ENCODE measurements around the gene SPECC1. TPM values are rescaled to one million over a fixed set of nuclear protein-coding genes. Genes with fewer than 3 reads are reported as not detected.

The SPECC1 gene
- total RNA-seq, 6 experiments from 2014 or later = 0.81 to 5.0 (median 2.8) TPM

- intact Hi-C loops (cut with DNase I) = loop anchor here in 1 of 2 donors (10.0 kb wide), 1 partner anchor 121 kb away; the partner anchor contains the start of gene SPECC1
- WGBS (ENCODE audit: insufficient coverage, low coverage, low lambda C conversion rate, missing lambda C conversion rate) = 45% methylated on average over 5 of the region's 6 CpGs
- H3K36me3 ChIP-seq = no peaks in the 10 kb centered on the region
- H3K27ac ChIP-seq = no peak overlapping the region
- ATAC-seq = peak in 1 of 4 donors; percentile 24
- peaks cover 0 to 4% of the 10 kb centered on the region in 2 donors for H3K27me3 ChIP-seq
- no peak overlapping the region for H3K4me3 ChIP-seq
- no peak for DNase-seq
- no peaks in the 10 kb centered on the region for H3K4me1 ChIP-seq
- TF ChIP-seq POLR2A (IDR thresholded peaks at IDR 0.05) (no peak), CTCF (IDR thresholded peaks at IDR 0.05) (no peak)
- no peaks in the 10 kb centered on the region for H3K9me3 ChIP-seq
Measured at GRCh38 chr17:20125724-20126123, 116.6 kb downstream of the SPECC1 start.

- DNase-seq = no peak
- Histone ChIP-seq H3K4me1 (no peaks in the 10 kb centered on the region), H3K9me3 (no peaks in the 10 kb centered on the region), H3K36me3 (no peaks in the 10 kb centered on the region), H3K4me3 (no peak overlapping the region), H3K27ac (no peak overlapping the region), H3K27me3 (peaks cover 0 to 4% of the 10 kb centered on the region in 2 donors)
- ATAC-seq = no peak
- intact Hi-C loops (cut with DNase I) = loop anchor here in 1 of 2 donors (10.0 kb wide), 1 partner anchor 123 kb away; the partner anchor contains the start of gene SPECC1
- TF ChIP-seq CTCF (IDR thresholded peaks at IDR 0.05) (no peak), POLR2A (IDR thresholded peaks at IDR 0.05) (no peak)
- 83% methylated on average over 5 of the region's 6 CpGs for WGBS (ENCODE audit: insufficient coverage, low coverage, low lambda C conversion rate, missing lambda C conversion rate)
Measured at GRCh38 chr17:20127360-20128035, 118.3 kb downstream of the SPECC1 start.

GRCh38 chr17:20128036-20128667, 119.0 kb downstream of the SPECC1 start:
- 68% methylated on average over 4 of the region's 4 CpGs for WGBS (ENCODE audit: insufficient coverage, low coverage, low lambda C conversion rate, missing lambda C conversion rate)
- TF ChIP-seq CTCF (IDR thresholded peaks at IDR 0.05) (no peak), POLR2A (IDR thresholded peaks at IDR 0.05) (no peak)
- H3K27me3 ChIP-seq = peaks cover 0 to 4% of the 10 kb centered on the region in 2 donors
- intact Hi-C loops (cut with DNase I) = loop anchor here in 1 of 2 donors (10.0 kb wide), 1 partner anchor 123 kb away; the partner anchor contains the start of gene SPECC1
- H3K36me3 ChIP-seq = no peaks in the 10 kb centered on the region
- ATAC-seq (no peak), DNase-seq (no peak)
- H3K27ac ChIP-seq = no peak overlapping the region
- no peaks in the 10 kb centered on the region for H3K4me1 ChIP-seq
- no peaks in the 10 kb centered on the region for H3K9me3 ChIP-seq
- no peak overlapping the region for H3K4me3 ChIP-seq

DNA sequence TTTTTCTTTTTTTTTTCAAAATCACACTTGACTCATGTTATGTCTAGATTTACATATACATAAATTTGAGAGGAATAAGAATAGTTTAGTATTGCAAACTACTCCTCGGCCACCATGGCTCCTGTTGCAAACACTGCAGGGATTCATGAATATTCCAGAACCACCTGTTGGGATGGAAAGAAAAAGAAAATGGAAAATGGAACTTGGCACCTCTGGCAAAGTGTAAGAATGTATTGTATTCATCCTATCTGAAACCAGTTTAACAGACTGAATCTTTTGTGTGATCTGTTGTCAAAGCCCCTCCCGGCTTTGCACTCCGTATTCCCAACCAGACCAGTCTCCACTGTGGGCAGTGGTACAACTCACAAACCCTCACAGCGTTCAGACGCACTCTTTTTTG, 124.4 kb downstream of the SPECC1 start:
- whole genome bisulfite sequencing (ENCODE audit: insufficient coverage, low coverage, low lambda C conversion rate, missing lambda C conversion rate) = 47% methylated on average over 5 of the region's 5 CpGs
- TF ChIP-seq POLR2A (IDR thresholded peaks at IDR 0.05) (no peak), CTCF (IDR thresholded peaks at IDR 0.05) (no peak)
- intact Hi-C loops (cut with DNase I) = no loop called here
- ATAC-seq (no peak), DNase-seq (no peak)
- Histone ChIP-seq H3K27ac (no peak overlapping the region), H3K27me3 (no peaks in the 10 kb centered on the region), H3K4me3 (no peak overlapping the region), H3K4me1 (no peaks in the 10 kb centered on the region), H3K36me3 (no peaks in the 10 kb centered on the region), H3K9me3 (no peaks in the 10 kb centered on the region)

Measured in right lobe of liver (tissue), 6 donors.